DND-41 (cell line): ENCODE data around the gene SLC25A51.

Source experiments
- ATAC-seq: fragments of 200-7000 bp; cut with Tn5 transposase; 3 replicates; pipeline ENCODE4 v1.9.1; 2021; ENCODE audit warnings: low read depth; ENCODE audit not compliant: insufficient read depth
- DNase-seq: peaks from one replicate; pipeline ENCODE4 v3.0.0-alpha.2; 2020
- H2AFZ ChIP-seq: 2 replicates; pipeline ENCODE4 v1.6.0; 2012; ENCODE audit warnings: low read depth, low read length
- H3K27ac ChIP-seq: 2 replicates; pipeline ENCODE4 v1.5.1; 2012; ENCODE audit warnings: low read length, inconsistent platforms
- H3K27me3 ChIP-seq: fragments of 200-600 bp; sonication (generic); 2 replicates; pipeline ENCODE4 v1.6.0; 2012; ENCODE audit warnings: low read length, mild to moderate bottlenecking, inconsistent platforms; ENCODE audit not compliant: insufficient read depth, poor library complexity
- H3K36me3 ChIP-seq: 2 replicates; pipeline ENCODE4 v1.5.1; 2012; ENCODE audit warnings: low read length, inconsistent platforms; ENCODE audit not compliant: insufficient read depth
- H3K4me1 ChIP-seq: 2 replicates; pipeline ENCODE4 v1.5.1; 2012; ENCODE audit warnings: mild to moderate bottlenecking, low read length; ENCODE audit not compliant: insufficient read depth
- H3K4me2 ChIP-seq: 2 replicates; pipeline ENCODE4 v1.6.0; 2012; ENCODE audit warnings: mild to moderate bottlenecking, moderate library complexity, low read length, inconsistent platforms; ENCODE audit not compliant: insufficient read depth
- H3K4me3 ChIP-seq, 2 experiments: fragments of 200-600 bp in 1 of 2; shearing (Covaris generic) in 1 of 2; 2 replicates each; pipeline ENCODE4 v1.5.1; 2012 to 2016; ENCODE audit warnings: inconsistent platforms in 2 of 2, low read length in 2 of 2, mild to moderate bottlenecking in 2 of 2, low read depth in 1 of 2, moderate library complexity in 1 of 2
- H3K79me2 ChIP-seq: 2 replicates; pipeline ENCODE4 v1.6.0; 2012; ENCODE audit warnings: low read length, inconsistent platforms; ENCODE audit not compliant: insufficient read depth
- H3K9ac ChIP-seq: 2 replicates; pipeline ENCODE4 v1.6.0; 2012; ENCODE audit warnings: low read depth, mild to moderate bottlenecking, inconsistent platforms, low read length, moderate library complexity
- H3K9me3 ChIP-seq: 2 replicates; pipeline ENCODE4 v1.5.1; 2012; ENCODE audit warnings: low read length, moderate library complexity, mild to moderate bottlenecking, inconsistent platforms; ENCODE audit not compliant: insufficient read depth, severe bottlenecking
- H4K20me1 ChIP-seq: 2 replicates; pipeline ENCODE4 v1.6.0; 2012; ENCODE audit warnings: low read length; ENCODE audit not compliant: insufficient read depth
- CTCF ChIP-seq: IDR thresholded peaks from 2 replicates; pipeline ENCODE4 v1.5.1; 2012; ENCODE audit warnings: borderline replicate concordance, low read length, moderate library complexity, mild to moderate bottlenecking; ENCODE audit not compliant: poor library complexity, severe bottlenecking; ENCODE audit errors: extremely low read depth
- EZH2 ChIP-seq: IDR thresholded peaks from 3 replicates; pipeline ENCODE4 v1.6.1; 2012; ENCODE audit warnings: borderline replicate concordance, low read depth, mild to moderate bottlenecking, moderate library complexity, low read length, inconsistent platforms; ENCODE audit not compliant: severe bottlenecking

The SLC25A51 gene

GRCh38 chr9:37948417-37948980, 44.6 kb upstream of the SLC25A51 start:
- H3K9ac ChIP-seq: no peak overlapping the region
- H3K36me3 ChIP-seq: no peaks in the 10 kb centered on the region

DNA sequence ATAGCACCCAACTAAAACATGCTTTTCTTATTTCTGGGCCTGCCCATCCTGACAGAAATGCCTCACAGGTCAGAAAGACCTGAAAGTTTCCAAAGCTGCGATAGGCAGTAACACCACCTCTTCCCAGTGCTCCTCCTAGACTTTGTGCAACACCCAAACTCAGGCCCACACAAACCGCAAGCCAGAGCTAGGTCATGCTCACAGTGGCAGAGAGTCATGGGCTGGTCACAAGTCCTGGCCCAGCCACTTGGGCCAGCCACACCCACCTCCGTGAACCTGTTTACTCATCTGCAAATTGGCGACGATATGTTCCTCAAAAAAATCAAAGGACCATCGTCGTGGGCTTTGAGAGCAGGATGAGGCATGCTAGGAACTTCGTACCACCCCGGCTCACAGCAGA, 44.0 kb upstream of the SLC25A51 start:
- Histone ChIP-seq H3K27ac (no peak overlapping the region), H4K20me1 (no peaks in the 10 kb centered on the region), H3K79me2 (no peaks in the 10 kb centered on the region), H3K36me3 (no peaks in the 10 kb centered on the region), H3K9me3 (no peaks in the 10 kb centered on the region), H3K4me1 (no peaks in the 10 kb centered on the region), H3K27me3 (no peaks in the 10 kb centered on the region), H3K4me3 (no peak overlapping the region), H3K9ac (no peak overlapping the region), H3K4me2 (no peak overlapping the region), H2AFZ (no peak overlapping the region)
- DNase-seq: no peak
- TF ChIP-seq CTCF: no peak
- no peak for TF ChIP-seq EZH2
- ATAC-seq: no peak

More at GRCh38 chr9:37948417-37948980, 44.6 kb upstream of the SLC25A51 start:
- H3K9me3 ChIP-seq: no peaks in the 10 kb centered on the region
- H3K79me2 ChIP-seq: no peaks in the 10 kb centered on the region
- H2AFZ ChIP-seq: no peak overlapping the region
- no peak overlapping the region for H3K4me2 ChIP-seq
- H3K27ac ChIP-seq: no peak overlapping the region
- DNase-seq: no peak
- no peaks in the 10 kb centered on the region for H4K20me1 ChIP-seq
- ATAC-seq: no peak
- TF ChIP-seq EZH2 (no peak), CTCF (no peak)
- H3K4me3 ChIP-seq: no peak overlapping the region
- H3K4me1 ChIP-seq: no peaks in the 10 kb centered on the region
- H3K27me3 ChIP-seq: no peaks in the 10 kb centered on the region

DNA sequence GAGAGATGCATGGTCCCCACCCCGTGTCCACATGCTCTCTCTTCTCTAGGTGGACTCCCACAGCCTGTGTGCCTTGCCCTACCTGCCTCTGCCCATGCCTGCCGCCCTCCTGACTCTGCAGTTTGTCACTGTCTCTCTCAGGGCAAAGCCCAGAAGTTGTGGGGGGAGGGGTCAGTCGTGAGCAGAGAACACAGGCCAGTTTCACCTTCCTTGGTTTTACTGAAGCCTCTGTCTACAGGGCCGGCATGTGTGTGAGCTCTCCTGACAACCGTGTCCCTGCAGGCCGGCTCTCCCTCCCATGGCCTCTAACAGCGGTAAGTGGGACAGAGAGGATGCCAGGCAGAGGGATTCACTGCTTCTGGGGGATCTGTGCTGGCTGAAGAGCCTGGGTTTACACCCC, 43.5 kb upstream of the SLC25A51 start:
- no peaks in the 10 kb centered on the region for H3K9me3 ChIP-seq
- no peaks in the 10 kb centered on the region for H3K4me1 ChIP-seq
- no peak overlapping the region for H3K27ac ChIP-seq
- H3K79me2 ChIP-seq: no peaks in the 10 kb centered on the region
- ATAC-seq: no peak
- no peaks in the 10 kb centered on the region for H3K36me3 ChIP-seq
- TF ChIP-seq CTCF (no peak), EZH2 (no peak)
- DNase-seq: no peak
- no peak overlapping the region for H3K4me3 ChIP-seq
- H4K20me1 ChIP-seq: no peaks in the 10 kb centered on the region
- no peak overlapping the region for H3K4me2 ChIP-seq
- no peaks in the 10 kb centered on the region for H3K27me3 ChIP-seq
- H2AFZ ChIP-seq: no peak overlapping the region
- H3K9ac ChIP-seq: no peak overlapping the region

- DNase-seq: no peak
- H3K27me3 ChIP-seq: no peaks in the 10 kb centered on the region
- H3K4me1 ChIP-seq: no peaks in the 10 kb centered on the region
- no peak overlapping the region for H3K4me2 ChIP-seq
- H3K9me3 ChIP-seq: no peaks in the 10 kb centered on the region
- no peak overlapping the region for H3K9ac ChIP-seq
- no peak overlapping the region for H3K27ac ChIP-seq
- H3K4me3 ChIP-seq: no peak overlapping the region
- H4K20me1 ChIP-seq: no peaks in the 10 kb centered on the region
- H3K79me2 ChIP-seq: no peaks in the 10 kb centered on the region
- TF ChIP-seq EZH2: no peak
- no peak for TF ChIP-seq CTCF
- H3K36me3 ChIP-seq: no peaks in the 10 kb centered on the region
- no peak overlapping the region for H2AFZ ChIP-seq
- no peak for ATAC-seq
Observed at GRCh38 chr9:37946971-37947370, 43.0 kb upstream of the SLC25A51 start.
